HL-60 (cell line): ENCODE measurements around the gene UCP2.

Experiments used
- DNase-seq, 2 experiments: peaks; one replicate each; pipeline ENCODE4 v3.0.0-alpha.2; 2010 to 2020; ENCODE audit warnings: low read depth in 1 of 2, low spot score in 1 of 2
- H3K27ac ChIP-seq: fragments of 250-450 bp; sonication (Bioruptor Pico); replicated peaks from 2 replicates; pipeline ENCODE4 v1.5.1; 2020; ENCODE audit warnings: mild to moderate bottlenecking, moderate library complexity
- H3K27me3 ChIP-seq: fragments of 250-450 bp; sonication (Bioruptor Pico); 2 replicates; pipeline ENCODE4 v1.5.1; 2021; ENCODE audit warnings: mild to moderate bottlenecking, moderate library complexity; ENCODE audit not compliant: insufficient read depth, poor library complexity, severe bottlenecking
- H3K4me3 ChIP-seq: replicated peaks from 2 replicates; pipeline ENCODE4 v1.5.1; 2011; ENCODE audit warnings: mild to moderate bottlenecking, control low read depth, low read length; ENCODE audit not compliant: insufficient read depth
- CTCF ChIP-seq: IDR thresholded peaks from one replicate; pipeline ENCODE4 v1.5.1; 2011; ENCODE audit warnings: low read length, control low read depth, inconsistent platforms; ENCODE audit not compliant: insufficient read depth
- GABPA ChIP-seq: IDR thresholded peaks from 2 replicates; pipeline ENCODE4 v1.6.1; 2012; ENCODE audit warnings: low read depth
- POLR2AphosphoS5 ChIP-seq: IDR thresholded peaks from 2 replicates; pipeline ENCODE4 v1.6.1; 2012; ENCODE audit warnings: low read depth
- SPI1 ChIP-seq: IDR thresholded peaks from 2 replicates; pipeline ENCODE4 v1.6.1; 2012; ENCODE audit warnings: low read depth, mild to moderate bottlenecking, borderline replicate concordance
- TF ChIP-seq, protein P1 (sequence below): IDR thresholded peaks from 2 replicates; pipeline ENCODE4 v1.6.1; 2012; ENCODE audit warnings: low read depth; ENCODE audit not compliant: insufficient replicate concordance

The UCP2 gene

GRCh38 chr11:74010306-74011300, 28.0 kb upstream of the UCP2 start:
- H3K27ac ChIP-seq, result no peak overlapping the region
- DNase-seq, result no peak
- no peaks in the 10 kb centered on the region for H3K27me3 ChIP-seq
- TF ChIP-seq POLR2AphosphoS5 (no peak), SPI1 (no peak; the same call in 1 of the 2 replicates)
- H3K4me3 ChIP-seq, result no peak overlapping the region

GRCh38 chr11:74009675-74010305, 27.1 kb upstream of the UCP2 start:
- Histone ChIP-seq H3K27ac (no peak overlapping the region), H3K4me3 (no peak overlapping the region), H3K27me3 (no peaks in the 10 kb centered on the region)
- DNase-seq, result no peak
- TF ChIP-seq GABPA, result no peak
- no peak for TF ChIP-seq POLR2AphosphoS5
- TF ChIP-seq, protein P1, sequence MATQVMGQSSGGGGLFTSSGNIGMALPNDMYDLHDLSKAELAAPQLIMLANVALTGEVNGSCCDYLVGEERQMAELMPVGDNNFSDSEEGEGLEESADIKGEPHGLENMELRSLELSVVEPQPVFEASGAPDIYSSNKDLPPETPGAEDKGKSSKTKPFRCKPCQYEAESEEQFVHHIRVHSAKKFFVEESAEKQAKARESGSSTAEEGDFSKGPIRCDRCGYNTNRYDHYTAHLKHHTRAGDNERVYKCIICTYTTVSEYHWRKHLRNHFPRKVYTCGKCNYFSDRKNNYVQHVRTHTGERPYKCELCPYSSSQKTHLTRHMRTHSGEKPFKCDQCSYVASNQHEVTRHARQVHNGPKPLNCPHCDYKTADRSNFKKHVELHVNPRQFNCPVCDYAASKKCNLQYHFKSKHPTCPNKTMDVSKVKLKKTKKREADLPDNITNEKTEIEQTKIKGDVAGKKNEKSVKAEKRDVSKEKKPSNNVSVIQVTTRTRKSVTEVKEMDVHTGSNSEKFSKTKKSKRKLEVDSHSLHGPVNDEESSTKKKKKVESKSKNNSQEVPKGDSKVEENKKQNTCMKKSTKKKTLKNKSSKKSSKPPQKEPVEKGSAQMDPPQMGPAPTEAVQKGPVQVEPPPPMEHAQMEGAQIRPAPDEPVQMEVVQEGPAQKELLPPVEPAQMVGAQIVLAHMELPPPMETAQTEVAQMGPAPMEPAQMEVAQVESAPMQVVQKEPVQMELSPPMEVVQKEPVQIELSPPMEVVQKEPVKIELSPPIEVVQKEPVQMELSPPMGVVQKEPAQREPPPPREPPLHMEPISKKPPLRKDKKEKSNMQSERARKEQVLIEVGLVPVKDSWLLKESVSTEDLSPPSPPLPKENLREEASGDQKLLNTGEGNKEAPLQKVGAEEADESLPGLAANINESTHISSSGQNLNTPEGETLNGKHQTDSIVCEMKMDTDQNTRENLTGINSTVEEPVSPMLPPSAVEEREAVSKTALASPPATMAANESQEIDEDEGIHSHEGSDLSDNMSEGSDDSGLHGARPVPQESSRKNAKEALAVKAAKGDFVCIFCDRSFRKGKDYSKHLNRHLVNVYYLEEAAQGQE, result no peak
- no peak for TF ChIP-seq CTCF
- no peak for TF ChIP-seq SPI1

DNA sequence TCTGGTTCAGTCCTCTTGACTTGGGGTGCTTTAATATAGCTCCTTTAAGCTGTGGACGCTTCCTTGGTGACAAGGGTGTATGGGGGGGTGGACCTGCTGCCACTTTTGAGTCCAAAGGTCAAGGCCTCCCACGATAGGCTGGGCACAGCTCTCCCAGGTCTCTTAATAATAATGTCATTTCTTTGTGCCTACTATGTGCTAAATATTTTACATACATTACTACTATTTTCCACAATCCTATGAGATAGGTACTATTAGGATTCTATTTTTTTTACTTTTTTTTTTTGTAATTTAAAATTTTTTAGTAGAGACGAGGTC, 26.5 kb upstream of the UCP2 start:
- no peak for TF ChIP-seq CTCF
- TF ChIP-seq GABPA, result no peak
- TF ChIP-seq POLR2AphosphoS5, result no peak
- TF ChIP-seq, protein P1, result no peak
- no peak for TF ChIP-seq SPI1
- no peak overlapping the region for H3K27ac ChIP-seq
- no peak overlapping the region for H3K4me3 ChIP-seq
- no peaks in the 10 kb centered on the region for H3K27me3 ChIP-seq
- no peak for DNase-seq
